IMR-90 (cell line): ENCODE results near the gene ACKR4. TPM values are rescaled to one million over a fixed set of nuclear protein-coding genes. Genes with fewer than 3 reads are reported as not detected.

Experiments
- ATAC-seq: fragments of 200-7000 bp; cut with Tn5 transposase; 2 replicates; pipeline ENCODE4 v1.9.1; 2020; ENCODE audit warnings: low read depth, mild to moderate bottlenecking, moderate library complexity
- BruUV-seq: library from RNA; stranded (reverse); fragments of 400-500 nt; replicated peaks from 2 replicates; lab custom pipeline; 2021; lab: Mats Ljungman, UMichigan
- CTCF ChIA-PET: fragments of 300-600 bp; formaldehyde crosslinking; extraction: SDS; loops from one replicate; lab custom pipeline; 2021; ENCODE audit warnings: antibody characterized with exemption; lab: Yijun Ruan, JAX
- POLR2A ChIA-PET: fragments of 300-600 bp; sonication (Branson Sonifier 250); formaldehyde crosslinking; loops from one replicate; lab custom pipeline; 2022; ENCODE audit warnings: antibody characterized with exemption; ENCODE audit not compliant: unreplicated experiment; lab: Charles Lee
- DNase-seq: peaks from one replicate; pipeline ENCODE4 v3.0.0; 2013
- H2AFZ ChIP-seq: replicated peaks from 2 replicates; pipeline ENCODE3; 2013; ENCODE audit warnings: low read length, mild to moderate bottlenecking; ENCODE audit not compliant: poor library complexity
- H2AK5ac ChIP-seq: 2 replicates; pipeline ENCODE4 v1.6.1; 2013; ENCODE audit warnings: low read depth, low read length, inconsistent platforms
- H2AK9ac ChIP-seq: replicated peaks from 2 replicates; pipeline ENCODE3; 2013; ENCODE audit warnings: mild to moderate bottlenecking, low read depth, low read length, moderate library complexity; ENCODE audit not compliant: poor library complexity
- H2BK120ac ChIP-seq: 2 replicates; pipeline ENCODE4 v1.6.1; 2013; ENCODE audit warnings: low read depth, low read length, inconsistent platforms
- H2BK15ac ChIP-seq: 3 replicates; pipeline ENCODE4 v1.6.1; 2013; ENCODE audit warnings: low read depth, low read length, inconsistent platforms
- H2BK20ac ChIP-seq: 2 replicates; pipeline ENCODE4 v1.6.1; 2013; ENCODE audit warnings: low read depth, mild to moderate bottlenecking, inconsistent platforms, low read length, moderate library complexity
- H2BK5ac ChIP-seq: 2 replicates; pipeline ENCODE4 v1.6.1; 2013; ENCODE audit warnings: mild to moderate bottlenecking, low read depth, low read length, inconsistent platforms; ENCODE audit not compliant: poor library complexity, severe bottlenecking
- H3K14ac ChIP-seq: replicated peaks from 2 replicates; pipeline ENCODE4 v1.6.1; 2013; ENCODE audit warnings: low read depth, low read length, inconsistent platforms
- H3K18ac ChIP-seq: 2 replicates; pipeline ENCODE4 v1.6.1; 2013; ENCODE audit warnings: low read depth, low read length, control low read depth
- H3K23ac ChIP-seq: 2 replicates; pipeline ENCODE4 v1.6.1; 2013; ENCODE audit warnings: low read depth, low read length, inconsistent platforms
- H3K27ac ChIP-seq: 2 replicates; pipeline ENCODE4 v1.5.1; 2013; ENCODE audit warnings: mild to moderate bottlenecking, control low read depth, low read length; ENCODE audit not compliant: insufficient read depth
- H3K27me3 ChIP-seq: 2 replicates; pipeline ENCODE4 v1.6.1; 2013; ENCODE audit warnings: low read length; ENCODE audit not compliant: control insufficient read depth, insufficient read depth
- H3K36me3 ChIP-seq: 2 replicates; pipeline ENCODE4 v1.6.1; 2013; ENCODE audit warnings: low read length, mixed read lengths; ENCODE audit not compliant: control insufficient read depth, insufficient read depth
- H3K4ac ChIP-seq: 2 replicates; pipeline ENCODE4 v1.6.1; 2013; ENCODE audit warnings: low read depth, low read length, inconsistent platforms
- H3K4me1 ChIP-seq: 2 replicates; pipeline ENCODE4 v1.6.1; 2013; ENCODE audit warnings: low read length, mixed read lengths; ENCODE audit not compliant: control insufficient read depth, insufficient read depth
- H3K4me2 ChIP-seq: 2 replicates; pipeline ENCODE4 v1.6.1; 2013; ENCODE audit warnings: low read depth, mild to moderate bottlenecking, control low read depth, low read length, moderate library complexity
- H3K4me3 ChIP-seq: 2 replicates; pipeline ENCODE4 v1.5.1; 2013; ENCODE audit warnings: low read depth, mild to moderate bottlenecking, control low read depth, low read length, moderate library complexity; ENCODE audit not compliant: insufficient read depth
- H3K56ac ChIP-seq: 2 replicates; pipeline ENCODE4 v1.6.1; 2013; ENCODE audit warnings: low read length, inconsistent platforms; ENCODE audit not compliant: insufficient read depth; ENCODE audit errors: extremely low read depth
- H3K79me1 ChIP-seq, 2 experiments: 2 replicates each; pipeline ENCODE4 v1.6.1; 2013; ENCODE audit warnings: low read length in 2 of 2, inconsistent platforms in 1 of 2, low read depth in 1 of 2
- H3K9ac ChIP-seq: 2 replicates; pipeline ENCODE4 v1.6.1; 2013; ENCODE audit warnings: low read depth, low read length, control low read depth
- H3K9me1 ChIP-seq: 2 replicates; pipeline ENCODE4 v1.6.1; 2013; ENCODE audit warnings: low read length, inconsistent platforms; ENCODE audit not compliant: insufficient read depth
- H3K9me3 ChIP-seq: 2 replicates; pipeline ENCODE4 v1.6.1; 2013; ENCODE audit warnings: low read length; ENCODE audit not compliant: control insufficient read depth, insufficient read depth
- H4K20me1 ChIP-seq: 2 replicates; pipeline ENCODE4 v1.6.1; 2013; ENCODE audit warnings: low read length, inconsistent platforms; ENCODE audit not compliant: insufficient read depth
- H4K5ac ChIP-seq: 2 replicates; pipeline ENCODE4 v1.6.1; 2013; ENCODE audit warnings: mild to moderate bottlenecking, low read depth, low read length, control low read depth
- H4K8ac ChIP-seq, 2 experiments: 2 replicates each; pipeline ENCODE4 v1.6.1; 2013; ENCODE audit warnings: low read depth in 2 of 2, low read length in 2 of 2, control low read depth in 1 of 2, inconsistent platforms in 1 of 2
- H4K91ac ChIP-seq: 2 replicates; pipeline ENCODE4 v1.6.1; 2013; ENCODE audit warnings: low read depth, low read length, inconsistent platforms; ENCODE audit not compliant: insufficient read depth
- BHLHE40 ChIP-seq: fragments of 150-350 bp; IDR thresholded peaks from 2 replicates; pipeline ENCODE4 v1.6.1; 2016; ENCODE audit warnings: mild to moderate bottlenecking, low read depth, low read length
- CHD1 ChIP-seq: IDR thresholded peaks from 2 replicates; pipeline ENCODE4 v1.6.1; 2012; ENCODE audit warnings: low read depth, low read length, improper control_type of control experiment
- FOS ChIP-seq: fragments of 150-350 bp; IDR thresholded peaks from 2 replicates; pipeline ENCODE4 v1.6.1; 2016; ENCODE audit warnings: low read depth, low read length
- WGBS, 2 experiments: methylation state at CpG; one replicate each; pipeline versions ENCODE4 v1.1.5 to v1.1.7; 2013; ENCODE audit warnings: missing lambda C conversion rate in 2 of 2; ENCODE audit not compliant: insufficient read length in 1 of 2; ENCODE audit errors: extremely low coverage in 2 of 2; 5-methylcytosine and 5-hydroxymethylcytosine counted together
- dilution Hi-C: fragments of 300-500 bp; cut with HindIII; formaldehyde crosslinking; loops from one replicate; pipeline ENCODE4 v1.14.3; 2018; ENCODE audit warnings: low sequenced_read_pairs; ENCODE audit not compliant: unreplicated experiment
- in situ Hi-C: fragments of 300-500 bp; cut with MboI; formaldehyde crosslinking; loops from 3 replicates; pipeline ENCODE4 v1.14.3; 2019; ENCODE audit warnings: low sequenced_read_pairs, inconsistent platforms, mixed read lengths
- intact Hi-C: fragments of 100-400 bp; cut with micrococcal nuclease; formaldehyde crosslinking; loops from 2 replicates; pipeline ENCODE4 v1.10.0; 2022
- polyA plus RNA-seq, 3 experiments: library from polyadenylated mRNA; depleted of rRNA; stranded (reverse); fragments of >200 nt; gene quantifications; 2 replicates each; pipeline ENCODE4 v1.2.3, GENCODE V29; 2012; ENCODE audit warnings: low replicate concordance in 1 of 3
- total RNA-seq: library from RNA; depleted of rRNA; stranded (reverse); fragments of >200 nt; gene quantifications from 2 replicates; pipeline ENCODE4 v1.2.3, GENCODE V29; 2012

ACKR4 gene
- total and polyA plus RNA-seq, 2 of the 4 experiments (the other 2 are of a cell fraction) = 0.18 TPM; not detected in 1

GRCh38 chr3:132593947-132594323, 3.1 kb upstream of the ACKR4 start:
- in situ Hi-C loops (no loop called here), intact Hi-C loops (loop anchor here (5.0 kb wide), 1 partner anchor 52 kb away; no protein-coding TSS in a partner anchor), dilution Hi-C loops (no loop called here)
- Histone ChIP-seq H3K9me3 (no peaks in the 10 kb centered on the region), H3K79me1 (peaks cover 0 to 12% of the 10 kb centered on the region in 2 experiments; a peak in 2 of 4 replicates), H2AFZ (no peak overlapping the region), H3K18ac (peak overlapping the region; percentile 97), H2BK120ac (peak overlapping the region; percentile 100), H3K27me3 (no peaks in the 10 kb centered on the region), H3K4me1 (peaks cover 8% of the 10 kb centered on the region), H3K14ac (peak overlapping the region; percentile 100), H3K4ac (peak overlapping the region; percentile 100; the same call in 1 of the 2 replicates), H2AK5ac (peak overlapping the region; percentile 100), H3K9ac (peak overlapping the region; percentile 71; the same call in 1 of the 2 replicates), H4K20me1 (no peaks in the 10 kb centered on the region), H4K5ac (peak overlapping the region; percentile 90), H2AK9ac (no peak overlapping the region), H2BK5ac (peak overlapping the region; percentile 100), H3K9me1 (peaks cover 8% of the 10 kb centered on the region), H2BK15ac (peak overlapping the region; percentile 99), H3K4me2 (peak overlapping the region; percentile 84), H4K8ac (peak overlapping the region; percentile 92 to 99), H3K4me3 (no peak overlapping the region), H2BK20ac (peak overlapping the region; percentile 100), H3K27ac (peak overlapping the region; percentile 100), H4K91ac (peak overlapping the region; percentile 99), H3K23ac (peak overlapping the region; percentile 91), H3K56ac (peak overlapping the region; percentile 99), H3K36me3 (peaks cover 5% of the 10 kb centered on the region)
- POLR2A ChIA-PET = no interaction called here
- no TSS peak for BruUV-seq
- peak; percentile 88 for ATAC-seq
- CTCF ChIA-PET = interaction anchor here (0.6 to 0.8 kb wide), 3 partner anchors 48 to 89 kb away, joined by 3 to 4 read pairs (median 3); no protein-coding TSS in a partner anchor
- no CpG with 5 or more reads among the region's 3 CpGs for WGBS, 2 experiments
- DNase-seq = peak; percentile 85
- peak; percentile 65; the same call in 1 of the 2 replicates for TF ChIP-seq FOS
- TF ChIP-seq BHLHE40 = 0 out of 2 replicates have a peak, but pooled peaks have one; percentile 12
- no peak for TF ChIP-seq CHD1
